Amniotic epithelial cell (primary cell): ENCODE measurements around the gene OR4D11.
A peak's percentile ranks its signal among the peaks of the same experiment; 100 is the strongest.
"Not testable (repeated sequence)": the region's sequence is repeated elsewhere in the genome, so short reads cannot be mapped to it uniquely, and the experiment has no call there.

Experiments
- DNase-seq: peaks from one replicate; pipeline ENCODE4 v3.0.0-alpha.2; 2010; ENCODE audit warnings: low read depth

The OR4D11 gene

DNA sequence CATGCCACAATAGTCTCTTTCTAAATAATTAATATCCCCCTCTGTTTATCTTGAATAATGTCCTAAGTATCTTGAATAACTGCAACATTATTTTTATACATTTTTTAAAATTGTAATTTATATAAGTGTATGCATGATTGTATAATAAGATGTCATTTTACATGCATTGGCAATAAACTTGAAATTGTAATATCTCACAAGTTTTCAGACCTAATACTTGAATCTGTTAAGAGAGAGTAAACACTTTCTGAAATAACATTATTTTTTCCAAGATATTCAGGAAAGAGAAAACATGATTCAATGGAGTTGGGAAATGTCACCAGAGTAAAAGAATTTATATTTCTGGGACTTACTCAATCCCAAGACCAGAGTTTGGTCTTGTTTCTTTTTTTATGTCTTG lies at the start of gene OR4D11:
OR4D11 (plus strand) TSS at position 301 of the 400 bp plus-strand sequence; CDS start at position 301, 0 bp downstream.
- no peak for DNase-seq

DNA sequence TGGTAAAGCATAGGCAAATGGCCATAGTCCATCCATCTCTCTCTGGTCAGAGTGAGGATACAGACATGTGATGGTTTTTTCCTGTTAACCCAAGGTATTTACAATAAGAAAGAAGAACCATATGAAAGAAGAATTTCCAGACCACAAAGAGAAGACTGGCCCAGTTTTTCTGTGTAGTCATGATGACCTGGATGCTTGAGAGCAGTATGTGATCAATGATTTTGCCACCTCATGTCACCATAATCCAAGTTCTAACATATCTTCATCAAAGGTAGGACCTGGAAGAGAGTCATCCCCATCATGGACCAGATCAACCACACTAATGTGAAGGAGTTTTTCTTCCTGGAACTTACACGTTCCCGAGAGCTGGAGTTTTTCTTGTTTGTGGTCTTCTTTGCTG lies 46.7 kb upstream of the OR4D11 start, which contains the start of gene OR4D6:
OR4D6 (plus strand) TSS at position 301 of the 400 bp plus-strand sequence; CDS start at position 301, 0 bp downstream.
- no peak for DNase-seq

- no peak for DNase-seq
These were observed 43.5 kb upstream of the OR4D11 start for GRCh38 chr11:59459916-59460315.

GRCh38 chr11:59463190-59463641 lies 40.2 kb upstream of the OR4D11 start:
- no peak for DNase-seq

DNA sequence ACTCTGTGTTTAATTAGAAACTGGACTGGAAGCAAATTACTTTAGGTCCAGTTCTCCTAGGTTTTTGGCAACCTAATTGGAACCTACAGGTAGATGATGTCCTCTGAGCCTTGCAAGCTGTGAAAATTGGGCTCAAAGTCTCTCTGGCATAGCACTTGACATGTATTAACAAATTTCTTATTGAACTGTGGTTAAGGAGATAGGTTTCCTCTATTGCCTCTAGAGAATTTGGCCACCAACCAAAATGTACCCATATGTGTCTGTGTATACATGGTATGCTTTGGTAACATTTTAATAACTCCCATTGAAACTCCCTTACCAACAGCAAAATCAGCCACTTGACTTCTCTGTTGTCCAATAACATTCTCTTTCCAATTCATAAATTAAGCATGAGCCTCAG lies 30.4 kb upstream of the OR4D11 start, which contains the start of gene OR4D10:
OR4D10 (plus strand) TSS at position 301 of the 400 bp plus-strand sequence. CDS start 4,115 bp downstream, outside the sequence.
- DNase-seq = no peak

DNA sequence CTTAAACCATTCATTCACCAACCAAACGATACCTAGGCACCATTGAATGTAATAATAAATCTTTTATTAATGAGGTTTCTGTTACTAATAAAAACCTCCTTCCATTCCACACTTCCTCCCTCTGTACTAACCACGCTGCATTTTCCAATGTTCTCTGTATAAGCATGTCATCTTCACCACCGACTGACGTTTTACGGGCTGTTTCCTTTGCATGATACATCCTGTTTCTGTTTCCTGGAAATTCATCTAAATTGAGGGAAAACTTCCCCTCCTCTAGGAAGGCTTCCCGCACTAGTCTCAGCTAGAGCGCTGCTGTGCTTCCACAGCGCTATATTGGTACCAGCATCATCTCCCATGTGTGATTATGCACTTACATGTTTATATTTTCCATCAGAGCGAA lies 28.2 kb upstream of the OR4D11 start:
- no peak for DNase-seq

DNA sequence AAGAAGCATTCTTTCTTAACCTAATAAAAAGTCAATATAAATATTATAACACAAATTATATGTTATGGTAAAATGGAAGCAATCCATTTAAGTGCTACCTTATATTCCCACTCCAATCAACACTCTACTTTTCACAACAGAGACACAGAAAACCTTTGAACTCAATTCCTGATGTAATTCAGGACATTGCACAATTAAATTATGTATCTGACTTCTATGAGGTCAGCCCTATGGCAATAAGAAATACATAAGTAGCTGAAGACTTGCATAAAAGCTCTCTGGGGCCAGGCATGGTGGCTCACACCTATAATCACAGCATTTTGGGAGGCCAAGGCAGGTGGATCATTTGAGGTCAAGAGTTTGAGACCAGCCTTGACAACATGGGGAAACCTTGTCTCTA lies 23.5 kb upstream of the OR4D11 start:
- no peak for DNase-seq

GRCh38 chr11:59480359-59480758 lies 23.0 kb upstream of the OR4D11 start:
- DNase-seq = no peak

- no peak for DNase-seq
These were observed 1.4 kb upstream of the OR4D11 start for GRCh38 chr11:59501931-59502330.

DNA sequence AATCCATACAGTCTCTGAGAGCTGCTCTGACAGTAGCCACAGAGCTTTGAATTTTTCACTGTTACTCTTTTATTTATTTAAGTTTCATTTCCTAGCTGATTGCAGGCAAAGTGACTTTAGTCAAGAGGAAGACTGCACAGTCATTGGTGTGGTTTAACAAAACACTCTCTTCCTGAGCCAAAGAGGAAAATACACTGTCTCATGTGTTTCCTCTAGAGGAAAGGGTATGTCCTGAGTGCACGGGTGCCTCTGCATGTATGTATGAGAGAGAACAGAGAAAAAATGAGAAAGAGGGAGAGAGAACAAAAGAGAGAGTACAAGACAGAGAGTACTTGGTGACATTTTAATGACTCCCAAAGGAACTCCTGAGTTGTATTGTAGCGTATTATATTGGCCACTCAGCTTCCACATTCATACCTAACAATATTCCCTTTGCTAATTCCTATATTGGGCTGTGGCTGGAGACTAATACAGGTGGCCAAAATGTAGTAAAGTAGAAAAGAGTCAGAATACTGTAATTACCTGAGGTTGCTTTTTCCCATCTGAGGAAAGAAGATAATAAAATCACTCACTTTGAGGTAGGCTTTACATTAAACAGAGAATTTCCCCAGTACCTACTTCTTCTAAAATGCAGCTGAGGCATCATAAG lies 7.7 kb downstream of the OR4D11 start, which contains the start of gene OR4D9:
OR4D9 (plus strand) TSS at position 599 of the 649 bp plus-strand sequence. CDS start 3,374 bp downstream, outside the sequence.
- DNase-seq = no peak

GRCh38 chr11:59511675-59512074 lies 8.3 kb downstream of the OR4D11 start:
- DNase-seq = no peak

- DNase-seq = not testable (repeated sequence)
These were observed 16.8 kb downstream of the OR4D11 start for GRCh38 chr11:59520139-59520538.

DNA sequence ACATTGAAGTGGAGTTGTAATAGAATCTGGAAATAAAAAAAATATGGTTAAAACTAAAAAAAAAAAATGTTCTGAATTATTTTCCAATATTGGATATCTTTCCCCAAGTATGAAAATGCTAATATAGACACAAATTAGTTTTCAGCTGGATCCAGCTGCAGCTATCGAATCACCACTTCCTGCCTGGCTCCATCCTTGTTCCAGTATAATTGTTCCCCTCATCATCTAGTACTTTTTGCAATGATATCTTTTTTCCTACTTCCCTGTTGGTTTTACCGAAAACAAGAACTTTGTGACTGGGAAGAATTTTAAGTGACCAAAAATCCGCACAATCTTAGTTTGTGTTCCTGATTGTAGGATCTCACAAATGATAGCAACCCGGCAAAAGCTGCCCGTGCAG lies 17.4 kb downstream of the OR4D11 start:
- DNase-seq = no peak

- no peak for DNase-seq
These were observed 20.2 kb downstream of the OR4D11 start for GRCh38 chr11:59523541-59523940.

- DNase-seq = no peak
These were observed 25.3 kb downstream of the OR4D11 start for GRCh38 chr11:59528711-59529110.

- DNase-seq = no peak
These were observed 29.2 kb downstream of the OR4D11 start for GRCh38 chr11:59532620-59533019.

DNA sequence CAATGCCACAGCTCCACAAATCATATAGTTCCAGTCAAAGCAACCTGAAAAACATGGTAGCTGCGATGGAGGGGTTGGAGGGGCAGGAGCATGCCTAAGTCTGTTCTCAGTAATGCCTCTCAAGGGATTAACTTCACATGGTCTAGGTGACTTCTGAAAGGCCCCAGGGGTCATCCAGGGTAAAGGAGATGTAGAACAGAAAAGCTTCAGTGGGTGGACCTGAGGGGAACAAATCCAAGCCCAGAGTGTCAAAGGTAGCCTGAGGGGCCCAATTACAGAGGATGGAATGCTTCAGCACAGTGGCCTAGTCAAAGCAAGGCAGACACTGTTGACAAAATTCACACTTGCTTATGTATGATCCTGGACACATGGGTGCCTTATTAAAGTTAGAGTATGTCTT lies 31.3 kb downstream of the OR4D11 start:
- DNase-seq = no peak

- DNase-seq = no peak
These were observed 38.9 kb downstream of the OR4D11 start for GRCh38 chr11:59542142-59542810.

GRCh38 chr11:59543713-59544112 lies 40.3 kb downstream of the OR4D11 start:
- not testable (repeated sequence) for DNase-seq

DNA sequence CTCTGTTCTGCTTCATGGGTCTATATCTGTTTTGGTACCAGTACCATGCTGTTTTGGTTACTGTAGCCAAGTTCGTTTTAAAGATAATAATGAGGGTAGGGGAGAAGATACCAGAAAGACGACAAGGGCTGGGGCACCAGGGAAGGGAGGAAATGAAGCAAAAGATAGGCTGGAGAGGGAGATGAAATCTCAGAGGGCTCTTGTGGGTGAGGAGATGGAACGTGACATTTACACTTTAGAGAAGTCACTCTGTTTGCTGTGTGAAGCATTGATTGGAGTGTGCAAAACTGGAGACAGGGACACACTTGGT lies 41.4 kb downstream of the OR4D11 start:
- no peak for DNase-seq

GRCh38 chr11:59545179-59546020 lies 42.0 kb downstream of the OR4D11 start:
- peak; percentile 87 for DNase-seq

- DNase-seq = peak; percentile 57
These were observed 44.4 kb downstream of the OR4D11 start for GRCh38 chr11:59547605-59548308.
